ENCODE data around the gene BEND7.
"Not testable (repeated sequence)": the region's sequence is repeated elsewhere in the genome, so short reads cannot be mapped to it uniquely, and the experiment has no call there.

The BEND7 gene, protein sequence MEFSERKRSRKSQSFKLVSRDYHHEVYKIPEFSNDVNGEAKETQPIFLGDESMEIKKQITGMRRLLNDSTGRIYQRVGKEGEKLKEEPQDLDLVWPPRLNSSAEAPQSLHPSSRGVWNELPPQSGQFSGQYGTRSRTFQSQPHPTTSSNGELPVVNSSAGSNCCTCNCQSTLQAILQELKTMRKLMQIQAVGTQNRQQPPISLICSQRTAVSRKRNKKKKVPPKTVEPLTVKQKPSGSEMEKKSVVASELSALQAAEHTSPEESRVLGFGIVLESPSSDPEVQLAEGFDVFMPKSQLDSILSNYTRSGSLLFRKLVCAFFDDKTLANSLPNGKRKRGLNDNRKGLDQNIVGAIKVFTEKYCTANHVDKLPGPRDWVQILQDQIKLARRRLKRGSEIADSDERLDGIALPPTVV

DNA sequence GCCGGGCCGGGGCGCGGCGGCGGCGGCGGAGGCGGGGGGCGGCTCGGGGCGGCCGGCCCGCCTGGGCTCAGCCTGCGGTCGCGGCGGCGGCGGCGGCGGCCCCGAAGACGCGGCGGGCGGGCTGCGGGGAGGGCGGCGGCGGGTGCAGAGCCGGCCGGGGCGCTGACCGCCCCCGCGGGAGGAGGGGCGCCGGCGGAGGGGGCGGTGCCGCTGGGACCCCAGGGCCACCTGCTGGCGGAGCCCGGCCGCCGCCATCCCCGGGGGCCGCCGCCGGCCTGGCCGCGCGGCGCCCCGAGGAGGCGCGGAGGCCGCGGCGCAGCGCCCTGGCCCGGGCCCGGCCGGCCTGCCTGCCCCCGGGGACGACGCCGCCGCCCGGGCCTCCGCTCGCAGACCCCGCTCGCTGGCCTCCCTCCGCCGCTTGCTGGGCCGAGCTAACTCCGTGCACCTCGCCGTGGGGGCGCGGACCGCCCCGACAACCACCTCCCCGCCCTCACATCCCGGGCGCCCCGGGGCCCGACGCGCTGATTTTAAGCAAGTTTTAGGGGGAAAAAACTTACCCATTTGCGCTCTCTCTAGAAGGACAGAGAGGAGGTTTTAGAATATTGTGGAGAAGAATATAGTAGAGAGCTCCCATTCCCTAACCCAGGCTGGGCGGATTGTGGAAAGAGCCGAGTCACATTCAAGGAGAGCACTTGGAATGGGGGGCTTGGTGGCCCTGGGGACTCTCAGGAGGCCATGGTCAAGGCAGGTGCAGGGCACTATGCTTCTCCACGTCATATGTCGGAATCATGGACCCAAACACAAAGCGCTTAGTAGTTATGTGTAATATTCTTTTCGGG lies at the start of gene BEND7:
Gene BEND7 (minus strand): TSS at position 140 of the 839 bp plus-strand sequence. CDS start 481 bp downstream, outside the sequence.
- DNase-seq (ENCODE audit: low read depth in 3 of 3, low spot score in 1 of 3): no peak

DNA sequence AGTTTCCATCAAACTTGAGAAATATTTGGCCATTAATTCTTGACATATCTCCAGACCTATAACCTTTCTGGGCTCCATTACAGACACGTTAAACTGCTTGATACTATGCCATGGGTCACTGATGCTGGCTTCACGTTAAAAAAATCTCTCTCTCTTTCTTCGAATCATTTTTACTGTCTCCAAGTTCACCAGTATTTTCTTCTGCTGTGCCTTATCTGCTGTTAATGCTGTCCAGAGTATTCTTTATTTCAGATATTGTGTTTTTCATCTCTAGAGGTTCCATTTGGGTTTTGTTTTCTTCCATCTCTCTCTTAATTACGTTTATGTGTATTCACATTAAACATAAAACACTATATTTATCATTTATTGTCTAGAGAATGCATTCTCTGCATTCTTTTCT lies 45.1 kb upstream of the BEND7 start:
- no peak for DNase-seq (ENCODE audit: low read depth in 3 of 3, low spot score in 1 of 3)

- no peak for DNase-seq (ENCODE audit: low read depth in 3 of 3, low spot score in 1 of 3)
Measured at GRCh38 chr10:13571541-13571940, 42.7 kb upstream of the BEND7 start.

DNA sequence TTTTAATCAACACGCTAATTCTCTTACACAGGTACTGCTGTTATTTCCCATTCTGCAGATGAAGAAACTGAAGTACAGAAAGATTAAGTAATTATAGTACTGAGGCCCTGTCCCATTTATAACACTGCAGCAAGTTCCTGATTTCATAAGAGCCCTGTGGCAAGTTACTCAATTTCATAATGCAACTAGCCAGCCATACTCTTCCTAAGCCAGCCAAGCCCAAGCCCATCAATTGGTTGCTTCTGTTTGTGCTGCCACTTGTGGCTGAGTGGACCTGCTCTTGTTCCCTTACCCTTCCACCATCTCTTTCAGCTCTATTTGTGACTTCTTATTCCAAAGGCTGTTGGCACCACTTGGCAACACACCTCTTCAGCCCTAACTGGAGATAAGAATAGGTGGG lies 38.2 kb upstream of the BEND7 start:
- DNase-seq (ENCODE audit: low read depth in 3 of 3, low spot score in 1 of 3): no peak

DNA sequence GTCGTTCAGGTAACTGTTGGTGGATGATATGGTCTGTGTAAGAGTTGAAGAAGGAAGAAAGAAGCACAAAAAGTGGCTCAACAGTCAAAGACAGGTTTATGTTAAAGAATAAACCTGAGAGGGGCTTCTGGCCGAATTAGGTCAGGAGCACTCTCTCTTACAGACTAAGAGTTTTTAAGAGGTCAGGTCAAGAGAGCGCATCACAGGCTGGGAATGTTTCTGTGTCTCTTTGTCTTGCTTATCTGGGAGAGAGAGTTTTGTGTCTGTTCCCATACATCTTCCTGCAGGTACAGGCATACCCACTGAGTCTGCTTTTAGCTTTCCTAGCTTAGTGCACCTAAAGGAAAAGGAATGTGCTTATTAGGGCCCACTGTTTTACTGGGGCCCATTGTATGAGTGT lies 35.8 kb upstream of the BEND7 start:
- DNase-seq (ENCODE audit: low read depth in 3 of 3, low spot score in 1 of 3): no peak

DNA sequence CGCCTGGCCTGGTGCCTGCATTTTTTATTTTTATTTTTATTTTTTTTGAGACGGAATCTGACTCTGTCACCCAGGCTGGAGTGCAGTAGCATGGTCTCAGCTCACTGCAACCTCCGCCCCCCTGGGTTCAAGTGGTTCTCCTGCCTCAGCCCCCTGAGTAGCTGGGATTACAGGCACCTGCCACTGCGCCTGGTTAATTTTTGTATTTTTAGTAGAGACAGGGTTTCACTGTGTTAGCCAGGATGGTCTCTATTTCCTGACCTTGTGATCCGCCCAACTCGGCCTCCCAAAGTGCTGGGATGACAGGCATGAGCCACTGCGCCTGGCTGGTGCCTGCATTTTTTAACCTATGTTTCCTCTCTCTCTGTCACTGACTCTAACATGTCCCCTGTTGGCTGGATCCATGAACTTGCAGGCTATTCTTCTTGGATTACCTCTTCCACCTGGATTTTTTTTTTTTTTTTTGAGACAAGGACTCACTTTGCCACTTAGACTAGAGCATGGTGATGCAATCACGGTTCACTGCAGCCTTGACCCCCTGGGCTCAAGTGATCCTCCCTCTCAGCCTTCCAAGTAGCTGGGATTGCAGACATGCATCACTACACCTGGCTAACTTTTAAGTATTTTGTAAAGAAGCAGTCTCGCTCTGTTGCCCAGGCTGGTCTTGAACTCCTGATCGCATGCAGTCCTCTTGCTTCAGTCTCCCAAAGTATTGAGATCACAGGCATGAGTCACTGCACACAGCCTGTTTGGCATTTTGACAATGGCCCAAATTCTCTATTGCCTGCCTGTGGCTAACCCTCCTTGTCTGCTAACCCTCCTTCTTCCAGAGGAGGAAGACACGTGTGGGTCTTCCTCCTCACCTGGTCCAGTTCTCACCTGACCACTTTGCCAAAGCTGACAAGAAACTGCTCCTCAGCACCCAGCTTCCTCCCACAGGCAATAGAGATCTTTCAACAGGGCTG lies 34.9 kb upstream of the BEND7 start:
- DNase-seq (ENCODE audit: low read depth in 3 of 3, low spot score in 1 of 3): no peak

- no peak for DNase-seq (ENCODE audit: low read depth in 3 of 3, low spot score in 1 of 3)
Measured at GRCh38 chr10:13560597-13560996, 31.8 kb upstream of the BEND7 start.

DNA sequence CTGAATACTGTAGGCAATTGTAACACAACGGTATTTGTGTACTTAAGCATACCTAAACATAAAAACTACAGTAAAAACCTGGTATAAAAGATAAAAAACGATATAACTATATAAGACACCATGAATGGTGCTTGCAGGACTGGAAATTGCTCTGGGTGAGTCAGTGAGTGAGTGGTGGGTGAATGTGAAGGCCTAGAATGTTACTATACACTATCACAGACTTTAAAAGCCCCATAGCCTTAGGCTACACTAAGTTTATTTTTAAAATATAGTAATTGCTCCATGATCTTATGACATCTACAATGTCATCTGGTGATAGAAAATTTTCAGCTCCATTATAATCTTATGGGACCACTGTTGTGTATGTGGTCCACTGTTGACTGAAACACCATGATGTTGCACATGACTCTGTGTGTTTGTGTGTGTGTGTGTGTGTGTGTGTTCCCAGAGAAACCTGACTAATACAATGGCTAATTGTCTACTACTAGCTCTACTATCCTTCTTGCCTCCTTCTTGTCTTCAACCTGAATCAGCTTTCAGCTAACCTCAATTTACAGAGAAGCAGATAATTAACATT lies 30.4 kb upstream of the BEND7 start:
- no peak for DNase-seq (ENCODE audit: low read depth in 3 of 3, low spot score in 1 of 3)

DNA sequence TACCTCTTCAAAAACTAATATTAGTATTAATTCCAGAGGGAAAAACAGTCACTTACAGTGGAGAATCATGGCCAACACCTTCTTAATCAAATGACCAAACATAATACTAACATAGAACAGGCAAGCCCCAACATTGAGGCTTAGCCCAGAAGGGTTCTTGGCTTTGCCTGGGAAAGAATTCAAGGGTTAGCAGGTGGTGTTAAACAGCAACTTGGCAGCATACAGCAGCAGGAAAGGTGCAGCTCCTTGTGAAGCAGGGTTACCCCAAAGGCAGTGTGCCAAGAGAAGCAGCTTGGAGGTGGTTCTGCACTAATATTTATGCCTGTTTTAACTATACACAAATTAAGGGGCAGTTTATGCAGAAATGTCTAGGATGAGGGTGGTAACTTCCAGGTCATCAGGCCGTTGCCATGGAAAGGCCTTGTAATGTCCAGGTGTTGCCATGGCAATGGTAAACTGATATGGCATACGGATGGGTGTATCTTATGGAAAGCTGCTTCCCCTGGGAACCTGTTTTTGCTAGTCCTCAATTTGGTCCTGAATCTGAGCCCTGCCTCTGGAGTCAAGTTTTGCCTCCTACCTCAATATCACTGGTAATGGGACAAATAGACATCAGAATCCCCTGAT lies 27.2 kb upstream of the BEND7 start:
- DNase-seq (ENCODE audit: low read depth in 3 of 3, low spot score in 1 of 3): no peak

DNA sequence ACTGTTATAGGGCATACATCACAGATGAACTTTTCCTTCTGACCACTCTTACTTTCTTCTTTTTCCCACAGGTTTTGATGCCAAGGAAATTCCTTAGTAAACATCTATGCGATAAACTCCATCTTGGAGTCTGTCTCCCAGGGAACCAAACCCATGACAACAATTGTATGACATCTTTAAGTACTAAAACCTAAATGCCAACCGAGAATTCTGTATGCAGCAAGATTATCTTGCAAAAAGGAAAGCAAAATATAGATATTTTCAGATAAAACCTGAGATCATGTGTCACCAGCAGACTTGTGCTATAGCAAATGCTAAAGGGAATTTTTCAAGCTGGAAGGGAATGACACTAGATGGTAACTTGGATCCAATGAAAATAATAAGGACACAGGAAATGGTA lies 22.0 kb upstream of the BEND7 start:
- no peak for DNase-seq (ENCODE audit: low read depth in 3 of 3, low spot score in 1 of 3)

GRCh38 chr10:13542533-13542932 lies 13.7 kb upstream of the BEND7 start:
- no peak for DNase-seq (ENCODE audit: low read depth in 3 of 3, low spot score in 1 of 3)

- DNase-seq (ENCODE audit: low read depth in 3 of 3, low spot score in 1 of 3): not testable (repeated sequence)
Measured at GRCh38 chr10:13537985-13538384, 9.2 kb upstream of the BEND7 start.

- DNase-seq (ENCODE audit: low read depth in 3 of 3, low spot score in 1 of 3): no peak
Measured at GRCh38 chr10:13536674-13537366, 8.0 kb upstream of the BEND7 start.

DNA sequence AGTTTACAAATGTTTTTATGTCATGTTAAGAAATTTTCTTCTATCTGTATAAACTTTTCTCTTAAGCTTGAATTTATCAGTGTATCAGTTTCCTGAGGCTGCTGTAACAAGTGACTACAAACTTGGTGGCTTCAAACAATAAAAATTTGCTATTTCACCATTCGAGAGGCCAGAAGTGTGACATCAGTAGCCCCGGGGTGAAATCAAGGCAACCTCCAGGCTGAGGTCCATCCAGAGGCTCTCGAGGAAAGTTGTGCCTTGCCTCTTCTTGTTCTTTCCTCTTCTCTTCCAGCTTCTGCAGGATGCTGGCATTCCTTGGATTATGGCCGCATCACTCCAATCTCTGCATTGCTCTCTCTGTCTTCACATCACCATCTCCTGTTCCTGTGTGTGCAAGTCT lies 6.5 kb upstream of the BEND7 start:
- no peak for DNase-seq (ENCODE audit: low read depth in 3 of 3, low spot score in 1 of 3)

- no peak for DNase-seq (ENCODE audit: low read depth in 3 of 3, low spot score in 1 of 3)
Measured at GRCh38 chr10:13529714-13529973, 830 bp upstream of the BEND7 start.

DNA sequence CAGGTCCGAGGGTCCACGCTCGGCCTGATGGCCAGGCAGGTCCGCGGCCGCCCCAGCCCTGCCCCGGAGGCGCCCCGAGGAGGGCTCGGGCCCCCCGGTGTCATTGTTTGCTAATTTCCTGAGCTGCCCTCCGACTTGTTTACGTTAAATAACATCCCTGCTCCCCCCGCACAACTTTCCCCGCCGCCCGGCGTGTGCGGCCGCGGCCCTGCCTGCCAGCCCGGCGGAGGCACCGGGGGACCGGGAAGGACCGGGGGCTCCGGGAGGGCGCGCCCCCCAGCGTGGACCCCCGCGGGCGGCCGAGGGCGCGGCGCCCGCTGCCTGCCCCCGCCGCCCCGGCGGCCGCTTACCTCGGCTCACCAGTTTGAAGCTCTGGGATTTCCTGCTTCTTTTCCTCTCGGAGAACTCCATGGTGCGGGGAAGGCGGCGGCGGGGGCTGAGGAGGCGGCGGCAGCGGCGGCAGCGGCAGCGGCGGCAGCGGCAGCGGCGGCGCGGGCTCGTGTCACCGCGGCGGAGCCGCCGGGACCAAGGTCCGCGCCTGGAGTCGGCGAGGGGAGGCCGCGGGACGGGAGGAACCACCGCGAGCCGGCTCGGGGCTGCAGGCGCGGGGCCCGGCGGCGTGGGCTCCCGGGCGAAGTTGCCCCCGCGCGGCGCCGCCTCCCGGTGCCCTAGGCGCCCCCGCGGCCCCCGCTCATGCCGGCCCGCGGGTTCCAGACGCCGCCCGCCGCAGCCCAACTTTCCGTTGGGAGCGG lies 515 bp downstream of the BEND7 start:
- DNase-seq (ENCODE audit: low read depth in 3 of 3, low spot score in 1 of 3): no peak

DNA sequence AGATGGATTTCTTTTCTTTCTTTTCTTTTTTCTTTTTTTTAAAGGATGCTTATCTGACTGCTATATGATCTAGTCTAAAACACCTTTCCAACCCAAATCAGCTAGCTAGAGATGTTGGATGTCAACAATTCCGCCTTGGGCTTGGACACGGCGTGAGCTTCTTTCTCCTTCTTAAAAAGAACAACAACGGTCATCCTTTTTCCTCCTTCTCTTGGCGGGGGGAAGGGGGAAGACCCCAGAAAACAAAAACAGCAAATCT lies 1.0 kb downstream of the BEND7 start:
- DNase-seq (ENCODE audit: low read depth in 3 of 3, low spot score in 1 of 3): no peak

GRCh38 chr10:13526948-13527863 lies 1.6 kb downstream of the BEND7 start:
- no peak for DNase-seq (ENCODE audit: low read depth in 3 of 3, low spot score in 1 of 3)

- DNase-seq (ENCODE audit: low read depth in 3 of 3, low spot score in 1 of 3): no peak
Measured at GRCh38 chr10:13525663-13526062, 3.2 kb downstream of the BEND7 start.
